Vagina (tissue), 2 donors: ENCODE data around the gene TMEM203.

Source experiments
- CTCF ChIP-seq, 3 experiments: fragments of 450-650 bp in 2 of 3; fragments of 200-600 bp in 1 of 3; sonication (generic) in 1 of 3; IDR thresholded peaks; one replicate each; pipeline ENCODE4 v1.5.1; 2017 to 2019; ENCODE audit warnings: antibody characterized with exemption in 3 of 3, mild to moderate bottlenecking in 2 of 3, moderate library complexity in 2 of 3
- POLR2AphosphoS5 ChIP-seq, 2 donors: sonication (generic); formaldehyde crosslinking; IDR thresholded peaks; one replicate each; pipeline ENCODE4 v1.9.0; 2017; ENCODE audit warnings: antibody characterized with exemption in 2 of 2, mild to moderate bottlenecking in 2 of 2, low read depth in 1 of 2; ENCODE audit not compliant: insufficient read depth in 1 of 2

GRCh38 chr9:137243626-137244485 is 38.4 kb upstream of the TMEM203 start:
- no peak for TF ChIP-seq CTCF (IDR thresholded peaks at IDR 0.05)
- no peak for TF ChIP-seq POLR2AphosphoS5 (IDR thresholded peaks at IDR 0.05; ENCODE audit: insufficient read depth in 1 of 2, low read depth in 1 of 2)
